GM23338 (cell line): ENCODE results near the gene ADD3. TPM values are rescaled to one million over a fixed set of nuclear protein-coding genes. Genes with fewer than 3 reads are reported as not detected.
A peak's percentile ranks its signal among the peaks of the same experiment; 100 is the strongest.

Source experiments
- ATAC-seq: fragments of 200-7000 bp; cut with Tn5 transposase; 3 replicates; pipeline ENCODE4 v1.9.1; 2020
- DNase-seq: peaks from one replicate; pipeline ENCODE4 v3.0.0-alpha.2; 2015; ENCODE audit warnings: low spot score
- H2AFZ ChIP-seq: fragments of 200-600 bp; sonication (generic); 2 replicates; pipeline ENCODE4 v1.8.0; 2016; ENCODE audit warnings: antibody characterized with exemption, mild to moderate bottlenecking, moderate library complexity
- H3F3A ChIP-seq: fragments of 200-600 bp; sonication (generic); replicated peaks from 2 replicates; pipeline ENCODE4 v1.8.0; 2017; ENCODE audit warnings: antibody characterized with exemption, mixed run types, low read depth
- H3K27ac ChIP-seq: fragments of 200-600 bp; sonication (generic); 2 replicates; pipeline ENCODE4 v1.6.1; 2016; ENCODE audit warnings: low read depth
- H3K27me3 ChIP-seq: fragments of 200-600 bp; sonication (generic); 2 replicates; pipeline ENCODE4 v1.8.0; 2016; ENCODE audit warnings: mild to moderate bottlenecking, mixed run types, moderate library complexity; ENCODE audit not compliant: insufficient read depth
- H3K36me3 ChIP-seq: fragments of 200-600 bp; sonication (generic); 2 replicates; pipeline ENCODE4 v1.8.0; 2016; ENCODE audit warnings: mild to moderate bottlenecking; ENCODE audit not compliant: insufficient read depth
- H3K4me1 ChIP-seq: fragments of 200-600 bp; sonication (generic); 2 replicates; pipeline ENCODE4 v1.8.0; 2016; ENCODE audit warnings: mild to moderate bottlenecking, moderate library complexity; ENCODE audit not compliant: insufficient read depth
- H3K4me2 ChIP-seq: fragments of 200-600 bp; sonication (generic); 2 replicates; pipeline ENCODE4 v1.7.1; 2017; ENCODE audit warnings: mixed run types
- H3K4me3 ChIP-seq: fragments of 200-600 bp; sonication (generic); 2 replicates; pipeline ENCODE4 v1.6.1; 2016; ENCODE audit warnings: mixed run types
- H3K79me2 ChIP-seq: fragments of 200-600 bp; sonication (generic); replicated peaks from 2 replicates; pipeline ENCODE4 v1.8.0; 2017; ENCODE audit warnings: mild to moderate bottlenecking; ENCODE audit not compliant: insufficient read depth
- H3K9me2 ChIP-seq: fragments of 200-600 bp; sonication (generic); 2 replicates; pipeline ENCODE4 v1.8.0; 2017; ENCODE audit not compliant: insufficient read depth
- H4K20me1 ChIP-seq: fragments of 200-600 bp; sonication (generic); replicated peaks from 2 replicates; pipeline ENCODE4 v1.8.0; 2017; ENCODE audit warnings: mild to moderate bottlenecking; ENCODE audit not compliant: insufficient read depth
- H3K27ac Mint-ChIP-seq: 2 replicates; pipeline ENCODE4 v1.8.0; 2020; ENCODE audit warnings: inconsistent platforms, mild to moderate bottlenecking, moderate library complexity, mixed read lengths
- H3K27me3 Mint-ChIP-seq: 3 replicates; pipeline ENCODE4 v1.8.0; 2022; ENCODE audit warnings: low read depth, mild to moderate bottlenecking, moderate library complexity, mixed read lengths, inconsistent platforms; ENCODE audit not compliant: insufficient read depth, poor library complexity
- H3K36me3 Mint-ChIP-seq: 3 replicates; pipeline ENCODE4 v1.8.0; 2021; ENCODE audit warnings: low read depth, mild to moderate bottlenecking, inconsistent platforms, moderate library complexity, mixed read lengths
- H3K4me1 Mint-ChIP-seq: 3 replicates; pipeline ENCODE4 v1.8.0; 2020; ENCODE audit warnings: mild to moderate bottlenecking, inconsistent platforms, mixed read lengths
- H3K4me3 Mint-ChIP-seq: 3 replicates; pipeline ENCODE4 v1.8.0; 2021; ENCODE audit warnings: moderate library complexity, mild to moderate bottlenecking, inconsistent platforms, mixed read lengths
- H3K9me3 Mint-ChIP-seq: 3 replicates; pipeline ENCODE4 v1.8.0; 2020; ENCODE audit warnings: moderate library complexity, mild to moderate bottlenecking, inconsistent platforms, mixed read lengths
- EZH2phosphoT487 ChIP-seq: fragments of 200-600 bp; sonication (generic); IDR thresholded peaks from one replicate; pipeline ENCODE4 v1.8.1; 2018; ENCODE audit warnings: antibody characterized with exemption; ENCODE audit not compliant: unreplicated experiment
- JUNB ChIP-seq: IDR thresholded peaks from one replicate; pipeline ENCODE4 v1.6.1; 2016; ENCODE audit warnings: antibody characterized with exemption; ENCODE audit not compliant: unreplicated experiment
- NANOG ChIP-seq: IDR thresholded peaks from 2 replicates; pipeline ENCODE4 v1.6.1; 2016; ENCODE audit warnings: antibody characterized with exemption, borderline replicate concordance
- STAT1 ChIP-seq: IDR thresholded peaks from one replicate; pipeline ENCODE4 v1.6.1; 2016; ENCODE audit warnings: antibody characterized with exemption; ENCODE audit not compliant: unreplicated experiment
- ZNF114 ChIP-seq: fragments of 250-450 bp; sonication (Bioruptor Pico); IDR thresholded peaks from 2 replicates; pipeline ENCODE4 v1.5.0; 2020; ENCODE audit warnings: mild to moderate bottlenecking, moderate library complexity
- polyA plus RNA-seq: library from polyadenylated mRNA; unstranded; fragments of >200 nt; fragmentation: Nextera tagmentation; extraction: Ambion mirVana; gene quantifications from 2 replicates; pipeline ENCODE4 v1.2.1, GENCODE V29; 2016
- total RNA-seq: library from RNA; depleted of rRNA; stranded (reverse); fragments of >200 nt; shearing (Covaris generic); gene quantifications from 2 replicates; pipeline ENCODE4 v1.2.3, GENCODE V29; 2014
- TF ChIP-seq, protein P1 (sequence below): fragments of 250-450 bp; sonication (Bioruptor Pico); IDR thresholded peaks from 2 replicates; pipeline ENCODE4 v1.5.0; 2020; ENCODE audit warnings: mild to moderate bottlenecking, moderate library complexity
- TF ChIP-seq, protein P2 (sequence below): IDR thresholded peaks from one replicate; pipeline ENCODE4 v1.6.1; 2018; ENCODE audit warnings: antibody characterized with exemption; ENCODE audit not compliant: unreplicated experiment

Gene ADD3
- total and polyA plus RNA-seq, 2 experiments from 2014 or later, result 68.5 to 767 TPM

DNA sequence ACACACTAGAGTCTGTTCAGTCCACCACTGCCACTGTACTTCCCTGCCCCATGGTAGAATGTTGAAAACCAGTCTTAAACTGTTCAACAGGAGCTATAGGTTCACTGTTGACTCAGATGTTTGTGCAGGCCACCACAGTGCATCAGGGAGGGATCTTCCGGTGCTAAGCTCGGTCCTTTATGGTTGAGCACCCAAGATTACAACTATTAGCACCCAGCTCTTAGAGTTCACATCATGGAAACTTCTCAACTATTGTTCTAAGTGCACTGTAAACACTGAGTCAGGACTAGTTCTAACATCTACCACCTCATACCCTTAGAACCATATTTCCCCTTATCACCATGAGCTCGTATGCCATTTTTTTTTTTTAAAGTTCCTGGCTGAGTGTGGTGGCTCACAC is 102.6 kb downstream of the ADD3 start (continued):
- TF ChIP-seq, protein P1, sequence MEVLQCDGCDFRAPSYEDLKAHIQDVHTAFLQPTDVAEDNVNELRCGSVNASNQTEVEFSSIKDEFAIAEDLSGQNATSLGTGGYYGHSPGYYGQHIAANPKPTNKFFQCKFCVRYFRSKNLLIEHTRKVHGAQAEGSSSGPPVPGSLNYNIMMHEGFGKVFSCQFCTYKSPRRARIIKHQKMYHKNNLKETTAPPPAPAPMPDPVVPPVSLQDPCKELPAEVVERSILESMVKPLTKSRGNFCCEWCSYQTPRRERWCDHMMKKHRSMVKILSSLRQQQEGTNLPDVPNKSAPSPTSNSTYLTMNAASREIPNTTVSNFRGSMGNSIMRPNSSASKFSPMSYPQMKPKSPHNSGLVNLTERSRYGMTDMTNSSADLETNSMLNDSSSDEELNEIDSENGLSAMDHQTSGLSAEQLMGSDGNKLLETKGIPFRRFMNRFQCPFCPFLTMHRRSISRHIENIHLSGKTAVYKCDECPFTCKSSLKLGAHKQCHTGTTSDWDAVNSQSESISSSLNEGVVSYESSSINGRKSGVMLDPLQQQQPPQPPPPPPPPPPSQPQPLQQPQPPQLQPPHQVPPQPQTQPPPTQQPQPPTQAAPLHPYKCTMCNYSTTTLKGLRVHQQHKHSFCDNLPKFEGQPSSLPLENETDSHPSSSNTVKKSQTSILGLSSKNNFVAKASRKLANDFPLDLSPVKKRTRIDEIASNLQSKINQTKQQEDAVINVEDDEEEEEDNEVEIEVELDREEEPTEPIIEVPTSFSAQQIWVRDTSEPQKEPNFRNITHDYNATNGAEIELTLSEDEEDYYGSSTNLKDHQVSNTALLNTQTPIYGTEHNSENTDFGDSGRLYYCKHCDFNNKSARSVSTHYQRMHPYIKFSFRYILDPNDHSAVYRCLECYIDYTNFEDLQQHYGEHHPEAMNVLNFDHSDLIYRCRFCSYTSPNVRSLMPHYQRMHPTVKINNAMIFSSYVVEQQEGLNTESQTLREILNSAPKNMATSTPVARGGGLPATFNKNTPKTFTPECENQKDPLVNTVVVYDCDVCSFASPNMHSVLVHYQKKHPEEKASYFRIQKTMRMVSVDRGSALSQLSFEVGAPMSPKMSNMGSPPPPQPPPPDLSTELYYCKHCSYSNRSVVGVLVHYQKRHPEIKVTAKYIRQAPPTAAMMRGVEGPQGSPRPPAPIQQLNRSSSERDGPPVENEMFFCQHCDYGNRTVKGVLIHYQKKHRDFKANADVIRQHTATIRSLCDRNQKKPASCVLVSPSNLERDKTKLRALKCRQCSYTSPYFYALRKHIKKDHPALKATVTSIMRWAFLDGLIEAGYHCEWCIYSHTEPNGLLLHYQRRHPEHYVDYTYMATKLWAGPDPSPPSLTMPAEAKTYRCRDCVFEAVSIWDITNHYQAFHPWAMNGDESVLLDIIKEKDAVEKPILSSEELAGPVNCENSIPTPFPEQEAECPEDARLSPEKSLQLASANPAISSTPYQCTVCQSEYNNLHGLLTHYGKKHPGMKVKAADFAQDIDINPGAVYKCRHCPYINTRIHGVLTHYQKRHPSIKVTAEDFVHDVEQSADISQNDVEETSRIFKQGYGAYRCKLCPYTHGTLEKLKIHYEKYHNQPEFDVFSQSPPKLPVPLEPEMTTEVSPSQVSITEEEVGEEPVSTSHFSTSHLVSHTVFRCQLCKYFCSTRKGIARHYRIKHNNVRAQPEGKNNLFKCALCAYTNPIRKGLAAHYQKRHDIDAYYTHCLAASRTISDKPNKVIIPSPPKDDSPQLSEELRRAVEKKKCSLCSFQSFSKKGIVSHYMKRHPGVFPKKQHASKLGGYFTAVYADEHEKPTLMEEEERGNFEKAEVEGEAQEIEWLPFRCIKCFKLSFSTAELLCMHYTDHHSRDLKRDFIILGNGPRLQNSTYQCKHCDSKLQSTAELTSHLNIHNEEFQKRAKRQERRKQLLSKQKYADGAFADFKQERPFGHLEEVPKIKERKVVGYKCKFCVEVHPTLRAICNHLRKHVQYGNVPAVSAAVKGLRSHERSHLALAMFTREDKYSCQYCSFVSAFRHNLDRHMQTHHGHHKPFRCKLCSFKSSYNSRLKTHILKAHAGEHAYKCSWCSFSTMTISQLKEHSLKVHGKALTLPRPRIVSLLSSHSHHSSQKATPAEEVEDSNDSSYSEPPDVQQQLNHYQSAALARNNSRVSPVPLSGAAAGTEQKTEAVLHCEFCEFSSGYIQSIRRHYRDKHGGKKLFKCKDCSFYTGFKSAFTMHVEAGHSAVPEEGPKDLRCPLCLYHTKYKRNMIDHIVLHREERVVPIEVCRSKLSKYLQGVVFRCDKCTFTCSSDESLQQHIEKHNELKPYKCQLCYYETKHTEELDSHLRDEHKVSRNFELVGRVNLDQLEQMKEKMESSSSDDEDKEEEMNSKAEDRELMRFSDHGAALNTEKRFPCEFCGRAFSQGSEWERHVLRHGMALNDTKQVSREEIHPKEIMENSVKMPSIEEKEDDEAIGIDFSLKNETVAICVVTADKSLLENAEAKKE, result no peak
- TF ChIP-seq EZH2phosphoT487, result no peak
- TF ChIP-seq, protein P2, sequence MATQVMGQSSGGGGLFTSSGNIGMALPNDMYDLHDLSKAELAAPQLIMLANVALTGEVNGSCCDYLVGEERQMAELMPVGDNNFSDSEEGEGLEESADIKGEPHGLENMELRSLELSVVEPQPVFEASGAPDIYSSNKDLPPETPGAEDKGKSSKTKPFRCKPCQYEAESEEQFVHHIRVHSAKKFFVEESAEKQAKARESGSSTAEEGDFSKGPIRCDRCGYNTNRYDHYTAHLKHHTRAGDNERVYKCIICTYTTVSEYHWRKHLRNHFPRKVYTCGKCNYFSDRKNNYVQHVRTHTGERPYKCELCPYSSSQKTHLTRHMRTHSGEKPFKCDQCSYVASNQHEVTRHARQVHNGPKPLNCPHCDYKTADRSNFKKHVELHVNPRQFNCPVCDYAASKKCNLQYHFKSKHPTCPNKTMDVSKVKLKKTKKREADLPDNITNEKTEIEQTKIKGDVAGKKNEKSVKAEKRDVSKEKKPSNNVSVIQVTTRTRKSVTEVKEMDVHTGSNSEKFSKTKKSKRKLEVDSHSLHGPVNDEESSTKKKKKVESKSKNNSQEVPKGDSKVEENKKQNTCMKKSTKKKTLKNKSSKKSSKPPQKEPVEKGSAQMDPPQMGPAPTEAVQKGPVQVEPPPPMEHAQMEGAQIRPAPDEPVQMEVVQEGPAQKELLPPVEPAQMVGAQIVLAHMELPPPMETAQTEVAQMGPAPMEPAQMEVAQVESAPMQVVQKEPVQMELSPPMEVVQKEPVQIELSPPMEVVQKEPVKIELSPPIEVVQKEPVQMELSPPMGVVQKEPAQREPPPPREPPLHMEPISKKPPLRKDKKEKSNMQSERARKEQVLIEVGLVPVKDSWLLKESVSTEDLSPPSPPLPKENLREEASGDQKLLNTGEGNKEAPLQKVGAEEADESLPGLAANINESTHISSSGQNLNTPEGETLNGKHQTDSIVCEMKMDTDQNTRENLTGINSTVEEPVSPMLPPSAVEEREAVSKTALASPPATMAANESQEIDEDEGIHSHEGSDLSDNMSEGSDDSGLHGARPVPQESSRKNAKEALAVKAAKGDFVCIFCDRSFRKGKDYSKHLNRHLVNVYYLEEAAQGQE, result no peak

GRCh38 chr10:110113670-110114337 is 106.0 kb downstream of the ADD3 start:
- Histone ChIP-seq H3K9me2 (no peaks in the 10 kb centered on the region), H2AFZ (no peak overlapping the region), H3K4me3 (no peak overlapping the region), H3K27me3 (no peaks in the 10 kb centered on the region), H3K79me2 (no peaks in the 10 kb centered on the region), H3K4me1 (no peaks in the 10 kb centered on the region), H3F3A (no peaks in the 10 kb centered on the region), H3K36me3 (peaks cover 22% of the 10 kb centered on the region), H3K4me2 (no peak overlapping the region), H3K27ac (no peak overlapping the region), H4K20me1 (no peaks in the 10 kb centered on the region)
- Mint-ChIP-seq H3K4me1 (no peaks in the 10 kb centered on the region), H3K4me3 (no peak overlapping the region), H3K27me3 (peaks cover 2% of the 10 kb centered on the region), H3K9me3 (no peaks in the 10 kb centered on the region), H3K27ac (no peak overlapping the region), H3K36me3 (peaks cover 44% of the 10 kb centered on the region)
- no peak for ATAC-seq
- peak; percentile 19 for DNase-seq
- TF ChIP-seq JUNB, result no peak
- no peak for TF ChIP-seq ZNF114 (CRISPR knock-in tag)
- TF ChIP-seq EZH2phosphoT487, result no peak
- no peak for TF ChIP-seq STAT1
- TF ChIP-seq NANOG, result no peak
